GM12891 (cell line): ENCODE measurements around the gene ARID1A.

Experiments
- PAX5 ChIP-seq: IDR thresholded peaks from 2 replicates; pipeline ENCODE4 v1.6.1; 2011; ENCODE audit warnings: low read length, moderate library complexity, mild to moderate bottlenecking; ENCODE audit not compliant: insufficient read depth, severe bottlenecking
- POLR2A ChIP-seq: IDR thresholded peaks from 2 replicates; pipeline ENCODE4 v1.6.1; 2011; ENCODE audit warnings: low read depth, low read length, control low read depth
- POLR2AphosphoS5 ChIP-seq: IDR thresholded peaks from 2 replicates; pipeline ENCODE4 v1.6.1; 2011; ENCODE audit warnings: low read depth, low read length, control low read depth
- POU2F2 ChIP-seq: IDR thresholded peaks from 2 replicates; pipeline ENCODE4 v1.6.1; 2011; ENCODE audit warnings: low read depth, mild to moderate bottlenecking, control low read depth, low read length, moderate library complexity
- SPI1 ChIP-seq: IDR thresholded peaks from 2 replicates; pipeline ENCODE4 v1.6.1; 2011; ENCODE audit warnings: low read depth, low read length, control low read depth
- TAF1 ChIP-seq: IDR thresholded peaks from 2 replicates; pipeline ENCODE4 v1.6.1; 2011; ENCODE audit warnings: low read depth, low read length, control low read depth

GRCh38 chr1:26791148-26791547 lies 95.3 kb downstream of the ARID1A start:
- TF ChIP-seq POLR2AphosphoS5, result no peak
- no peak for TF ChIP-seq POLR2A
- no peak for TF ChIP-seq TAF1
- no peak for TF ChIP-seq PAX5
- no peak for TF ChIP-seq SPI1
- no peak for TF ChIP-seq POU2F2
